Lung (tissue), 12 donors: ENCODE measurements around the gene HOXA6. TPM values are rescaled to one million over a fixed set of nuclear protein-coding genes. Genes with fewer than 3 reads are reported as not detected.

Source experiments
- ATAC-seq: fragments of 200-7000 bp; cut with Tn5 transposase; one replicate; pipeline ENCODE4 v1.9.1; 2020; ENCODE audit warnings: moderate number of reproducible peaks; ENCODE audit not compliant: insufficient read depth, low FRiP score
- DNase-seq, 3 donors: peaks; one replicate each; pipeline ENCODE4 v3.0.0-alpha.2; 2013 to 2017
- H3K27ac ChIP-seq, 2 donors: one replicate each; pipeline ENCODE4 v1.5.1; 2013; ENCODE audit warnings: mild to moderate bottlenecking in 2 of 2, moderate library complexity in 2 of 2, control low read depth in 1 of 2, inconsistent platforms in 1 of 2, low read depth in 1 of 2, low read length in 1 of 2
- H3K27me3 ChIP-seq, 3 donors: one replicate each; pipeline ENCODE4 v1.5.1; 2013; ENCODE audit warnings: low read length in 2 of 3; ENCODE audit not compliant: control insufficient read depth in 3 of 3, insufficient read depth in 3 of 3
- H3K36me3 ChIP-seq, 4 donors: one replicate each; pipeline ENCODE4 v1.5.1; 2013; ENCODE audit warnings: low read length in 4 of 4, mild to moderate bottlenecking in 1 of 4, moderate library complexity in 1 of 4; ENCODE audit not compliant: control insufficient read depth in 4 of 4, insufficient read depth in 4 of 4
- H3K4me1 ChIP-seq, 5 donors: one replicate each; pipeline ENCODE4 v1.5.1; 2013; ENCODE audit warnings: low read length in 5 of 5, mild to moderate bottlenecking in 2 of 5, moderate library complexity in 1 of 5; ENCODE audit not compliant: control insufficient read depth in 5 of 5, insufficient read depth in 5 of 5
- H3K4me3 ChIP-seq: one replicate; pipeline ENCODE4 v1.5.1; 2013; ENCODE audit warnings: mild to moderate bottlenecking, control low read depth, moderate library complexity
- H3K9ac ChIP-seq, 2 donors: one replicate each; pipeline ENCODE4 v1.5.1; 2013; ENCODE audit warnings: low read length in 2 of 2, control low read depth in 1 of 2; ENCODE audit not compliant: insufficient read depth in 1 of 2
- H3K9me3 ChIP-seq, 4 donors: one replicate each; pipeline ENCODE4 v1.5.1; 2013; ENCODE audit warnings: low read length in 3 of 4, mild to moderate bottlenecking in 1 of 4, moderate library complexity in 1 of 4; ENCODE audit not compliant: control insufficient read depth in 4 of 4, insufficient read depth in 3 of 4
- CTCF ChIP-seq: IDR thresholded peaks from 2 replicates; pipeline ENCODE4 v1.5.1; 2012; ENCODE audit warnings: mild to moderate bottlenecking; ENCODE audit errors: control extremely low read depth, extremely low read depth
- WGBS, 2 donors: extraction: QIAGEN DNeasy Blood & Tissue Kit; methylation state at CpG; one replicate each; pipeline ENCODE4 v1.1.7; 2013; 5-methylcytosine and 5-hydroxymethylcytosine counted together
- polyA plus RNA-seq, 2 donors: library from polyadenylated mRNA; stranded (reverse); fragments of 200-250 nt; gene quantifications; one replicate each; pipeline ENCODE4 v1.2.1, GENCODE V29; 2013
- total RNA-seq, 2 donors: library from RNA; depleted of rRNA in 1 of 2; stranded (reverse); fragments of >200 nt in 1 of 2; gene quantifications; one replicate each; pipeline ENCODE4 v1.2.1, GENCODE V29; 2014 to 2021
- donor health status: control.
- donor health status: control.
- donor health status: Bipolar disorder and iron deficiency.
- donor health status: healthy.
- donor health status: DM: yes; HTN: yes; CAD: no.

Gene HOXA6
- total and polyA plus RNA-seq, 4 donors = 0.49 to 7.7 (median 2.8) TPM

DNA sequence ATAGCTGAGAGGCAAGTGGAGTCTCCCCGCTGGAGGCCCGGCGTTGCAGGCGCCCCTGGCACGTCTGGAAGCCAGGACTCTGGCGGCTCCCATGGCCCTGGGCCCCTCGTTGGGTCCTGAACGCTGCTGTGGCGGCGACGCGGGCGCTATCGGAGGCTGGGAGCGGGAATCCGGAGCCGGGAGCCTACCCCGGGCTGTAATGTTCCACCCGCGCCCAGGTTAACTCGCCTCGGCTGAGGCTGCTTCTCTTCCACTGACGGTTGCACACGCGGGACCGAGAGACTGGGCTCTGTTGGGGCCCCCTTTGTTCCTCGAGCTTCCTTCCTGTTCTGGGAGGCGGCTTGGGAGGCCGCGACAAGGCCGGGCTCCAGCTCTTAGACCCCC, 2.8 kb downstream of the HOXA6 start:
- peak overlapping the region in 1 of 2 donors; percentile 96 for H3K9ac ChIP-seq
- DNase-seq (peak in 2 of 3 donors; percentile 50 to 71), ATAC-seq (no peak)
- peak overlapping the region; percentile 18 for H3K4me3 ChIP-seq
- H3K27ac ChIP-seq = peak overlapping the region in 1 of 2 donors; percentile 83
- H3K27me3 ChIP-seq = peaks cover 0 to 52% (median 15%) of the 10 kb centered on the region in 3 donors
- TF ChIP-seq CTCF = no peak
- peaks cover 0 to 52% (median 3%) of the 10 kb centered on the region in 5 donors for H3K4me1 ChIP-seq
- WGBS, 2 donors = 26 to 37% methylated on average over 31 of the region's 31 CpGs
- peaks cover 0 to 42% (median 6%) of the 10 kb centered on the region in 4 donors for H3K36me3 ChIP-seq
- peaks cover 0 to 4% (median 0%) of the 10 kb centered on the region in 4 donors for H3K9me3 ChIP-seq

GRCh38 chr7:27143950-27144780, 3.4 kb downstream of the HOXA6 start:
- no peak for TF ChIP-seq CTCF
- peak overlapping the region in 1 of 2 donors; percentile 83 for H3K27ac ChIP-seq
- H3K4me3 ChIP-seq = no peak overlapping the region
- ATAC-seq (no peak), DNase-seq (peak in 2 of 3 donors; percentile 49 to 77)
- H3K27me3 ChIP-seq = peaks cover 0 to 52% (median 14%) of the 10 kb centered on the region in 3 donors
- WGBS, 2 donors = 37 to 62% methylated on average over 40 of the region's 40 CpGs
- peaks cover 0 to 45% (median 6%) of the 10 kb centered on the region in 4 donors for H3K36me3 ChIP-seq
- H3K9ac ChIP-seq = peak overlapping the region in 1 of 2 donors; percentile 96
- peaks cover 0 to 4% (median 0%) of the 10 kb centered on the region in 4 donors for H3K9me3 ChIP-seq
- H3K4me1 ChIP-seq = peaks cover 0 to 47% (median 3%) of the 10 kb centered on the region in 5 donors

- peaks cover 0 to 43% (median 12%) of the 10 kb centered on the region in 3 donors for H3K27me3 ChIP-seq
- H3K9me3 ChIP-seq = peaks cover 0 to 2% (median 0%) of the 10 kb centered on the region in 4 donors
- 33 to 51% methylated on average over 79 to 86 of the region's 86 CpGs for WGBS, 2 donors
Observed at GRCh38 chr7:27143023-27143949, 4.3 kb downstream of the HOXA6 start, which contains the start of gene HOXA5. HOXA5 (minus strand) TSS chr7:27143681; CDS start chr7:27143607, 74 bp downstream.

More at GRCh38 chr7:27143023-27143949, 4.3 kb downstream of the HOXA6 start, which contains the start of gene HOXA5:
- ATAC-seq (peak; percentile 55), DNase-seq (peak; percentile 96 to 99 (median 98))
- peaks cover 0 to 47% (median 3%) of the 10 kb centered on the region in 5 donors for H3K4me1 ChIP-seq
- peak within 1 kb of the TSS in 1 of 2 donors; percentile 84 for H3K27ac ChIP-seq
- TF ChIP-seq CTCF = peak; percentile 37
- peak within 1 kb of the TSS; percentile 97 to 100 for H3K9ac ChIP-seq
- peak within 1 kb of the TSS; percentile 89 for H3K4me3 ChIP-seq
- H3K36me3 ChIP-seq = peaks cover 0 to 45% (median 7%) of the 10 kb centered on the region in 4 donors
